Measurements from ENCODE around the gene MCOLN3. TPM values are rescaled to one million over a fixed set of nuclear protein-coding genes. Genes with fewer than 3 reads are reported as not detected.
A peak's percentile ranks its signal among the peaks of the same experiment; 100 is the strongest.

Gene MCOLN3
- polyA plus RNA-seq, 1 of the 3 experiments (the other 2 are of a cell fraction): not detected

GRCh38 chr1:85047472-85048295, 616 bp downstream of the MCOLN3 start:
- Histone ChIP-seq H3K9me2 (no peaks in the 10 kb centered on the region), H2AFZ (ENCODE audit: low read depth) (no peak overlapping the region), H3K36me3 (replicated peaks in 1 of 2; ENCODE audit: control insufficient read depth in 1 of 2, insufficient read depth in 2 of 2, low read length in 1 of 2) (no peaks in the 10 kb centered on the region), H3F3A (replicated peaks; ENCODE audit: insufficient read depth) (no peaks in the 10 kb centered on the region), H3K4me1 (ENCODE audit: control insufficient read depth in 1 of 2, insufficient read depth in 2 of 2, low read depth in 1 of 2, low read length in 1 of 2) (no peaks in the 10 kb centered on the region; a peak in 1 of 4 replicates), H3K79me2 (ENCODE audit: insufficient read depth) (no peaks in the 10 kb centered on the region), H3K27ac (ENCODE audit: low read depth in 2 of 2, low read length in 1 of 2) (no peak overlapping the region), H3K4me2 (no peak overlapping the region), H3K9ac (no peak overlapping the region), H3K4me3 (ENCODE audit: low read depth in 2 of 2, low read length in 1 of 2) (no peak overlapping the region), H3K9me3 (no peaks in the 10 kb centered on the region), H4K20me1 (ENCODE audit: insufficient read depth) (no peaks in the 10 kb centered on the region), H3K27me3 (ENCODE audit: insufficient read depth) (peaks cover 67% of the 10 kb centered on the region)
- WGBS (ENCODE audit: low lambda C conversion rate): 16% methylated on average over 19 of the region's 55 CpGs
- DNase-seq: peak; percentile 58
- TF ChIP-seq SMC3 (IDR thresholded peaks at IDR 0.05; ENCODE audit: low read depth, low read length): no peak
- TF ChIP-seq, protein P1, sequence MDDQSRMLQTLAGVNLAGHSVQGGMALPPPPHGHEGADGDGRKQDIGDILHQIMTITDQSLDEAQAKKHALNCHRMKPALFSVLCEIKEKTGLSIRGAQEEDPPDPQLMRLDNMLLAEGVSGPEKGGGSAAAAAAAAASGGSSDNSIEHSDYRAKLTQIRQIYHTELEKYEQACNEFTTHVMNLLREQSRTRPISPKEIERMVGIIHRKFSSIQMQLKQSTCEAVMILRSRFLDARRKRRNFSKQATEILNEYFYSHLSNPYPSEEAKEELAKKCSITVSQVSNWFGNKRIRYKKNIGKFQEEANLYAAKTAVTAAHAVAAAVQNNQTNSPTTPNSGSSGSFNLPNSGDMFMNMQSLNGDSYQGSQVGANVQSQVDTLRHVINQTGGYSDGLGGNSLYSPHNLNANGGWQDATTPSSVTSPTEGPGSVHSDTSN (IDR thresholded peaks at IDR 0.05): no peak
- TF ChIP-seq NRF1 (IDR thresholded peaks at IDR 0.05; ENCODE audit: low read depth, low read length): no peak
- no peak for TF ChIP-seq FOXJ3 (CRISPR knock-in tag; IDR thresholded peaks at IDR 0.05)
- TF ChIP-seq RCOR1 (IDR thresholded peaks at IDR 0.05; ENCODE audit: low read length): no peak
- TF ChIP-seq EP300 (IDR thresholded peaks at IDR 0.05; ENCODE audit: borderline replicate concordance in 1 of 2, low read depth in 1 of 2, low read length in 1 of 2): no peak
- no peak for TF ChIP-seq RXRA (IDR thresholded peaks at IDR 0.05; ENCODE audit: borderline replicate concordance, low read depth)
- peak; percentile 61; the same call in 1 of the 2 replicates for TF ChIP-seq EZH2phosphoT487 (IDR thresholded peaks at IDR 0.05; ENCODE audit: borderline replicate concordance, low read depth)
- POLR2A ChIA-PET: no interaction called here
- CTCF ChIA-PET: interaction anchor here (1.9 kb wide), 1 partner anchor 103 kb away, joined by 4 read pairs; no protein-coding TSS in a partner anchor

GRCh38 chr1:85047144-85047471, 1.2 kb downstream of the MCOLN3 start:
- Histone ChIP-seq H3K9ac (no peak overlapping the region), H3K4me1 (ENCODE audit: control insufficient read depth in 1 of 2, insufficient read depth in 2 of 2, low read depth in 1 of 2, low read length in 1 of 2) (no peaks in the 10 kb centered on the region; a peak in 1 of 4 replicates), H3K27me3 (ENCODE audit: insufficient read depth) (peaks cover 67% of the 10 kb centered on the region), H2AFZ (ENCODE audit: low read depth) (no peak overlapping the region), H4K20me1 (ENCODE audit: insufficient read depth) (no peaks in the 10 kb centered on the region), H3K4me3 (ENCODE audit: low read depth in 2 of 2, low read length in 1 of 2) (no peak overlapping the region), H3K27ac (ENCODE audit: low read depth in 2 of 2, low read length in 1 of 2) (no peak overlapping the region), H3K9me3 (no peaks in the 10 kb centered on the region), H3K79me2 (ENCODE audit: insufficient read depth) (no peaks in the 10 kb centered on the region), H3K36me3 (replicated peaks in 1 of 2; ENCODE audit: control insufficient read depth in 1 of 2, insufficient read depth in 2 of 2, low read length in 1 of 2) (no peaks in the 10 kb centered on the region), H3K9me2 (no peaks in the 10 kb centered on the region), H3K4me2 (no peak overlapping the region), H3F3A (replicated peaks; ENCODE audit: insufficient read depth) (no peaks in the 10 kb centered on the region)
- TF ChIP-seq GATA2 (CRISPR knock-in tag; IDR thresholded peaks at IDR 0.05) (no peak), EZH2phosphoT487 (IDR thresholded peaks at IDR 0.05; ENCODE audit: borderline replicate concordance, low read depth) (no peak; the same call in 1 of the 2 replicates), TEAD4 (IDR thresholded peaks at IDR 0.05; ENCODE audit: borderline replicate concordance, insufficient read depth) (no peak), JUND (IDR thresholded peaks at IDR 0.05) (no peak), MXI1 (IDR thresholded peaks at IDR 0.05; ENCODE audit: low read depth, low read length) (no peak), SMC3 (IDR thresholded peaks at IDR 0.05; ENCODE audit: low read depth, low read length) (no peak), TAF1 (IDR thresholded peaks at IDR 0.05; ENCODE audit: borderline replicate concordance, low read depth, low read length) (no peak), CHD2 (IDR thresholded peaks at IDR 0.05; ENCODE audit: low read length, partially characterized antibody) (no peak), SIN3A (IDR thresholded peaks at IDR 0.05; ENCODE audit: borderline replicate concordance, low read depth, low read length) (no peak), MEF2A (IDR thresholded peaks at IDR 0.05; ENCODE audit: borderline replicate concordance, low read depth) (no peak), FOSL2 (IDR thresholded peaks at IDR 0.05; ENCODE audit: borderline replicate concordance, low read depth) (no peak)
- TF ChIP-seq, protein P2, sequence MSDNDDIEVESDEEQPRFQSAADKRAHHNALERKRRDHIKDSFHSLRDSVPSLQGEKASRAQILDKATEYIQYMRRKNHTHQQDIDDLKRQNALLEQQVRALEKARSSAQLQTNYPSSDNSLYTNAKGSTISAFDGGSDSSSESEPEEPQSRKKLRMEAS (IDR thresholded peaks at IDR 0.05; ENCODE audit: low read depth): no peak
- TF ChIP-seq, protein P3, sequence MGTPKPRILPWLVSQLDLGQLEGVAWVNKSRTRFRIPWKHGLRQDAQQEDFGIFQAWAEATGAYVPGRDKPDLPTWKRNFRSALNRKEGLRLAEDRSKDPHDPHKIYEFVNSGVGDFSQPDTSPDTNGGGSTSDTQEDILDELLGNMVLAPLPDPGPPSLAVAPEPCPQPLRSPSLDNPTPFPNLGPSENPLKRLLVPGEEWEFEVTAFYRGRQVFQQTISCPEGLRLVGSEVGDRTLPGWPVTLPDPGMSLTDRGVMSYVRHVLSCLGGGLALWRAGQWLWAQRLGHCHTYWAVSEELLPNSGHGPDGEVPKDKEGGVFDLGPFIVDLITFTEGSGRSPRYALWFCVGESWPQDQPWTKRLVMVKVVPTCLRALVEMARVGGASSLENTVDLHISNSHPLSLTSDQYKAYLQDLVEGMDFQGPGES (IDR thresholded peaks at IDR 0.05; ENCODE audit: low read depth, low read length): no peak
- ChIA-PET CTCF (no interaction called here), POLR2A (no interaction called here)
- 11% methylated on average over 5 of the region's 12 CpGs for WGBS (ENCODE audit: low lambda C conversion rate)
- no peak for DNase-seq

Data from SK-N-SH (cell line).